SK-N-SH (cell line): ENCODE results near the gene NLGN3. TPM values are rescaled to one million over a fixed set of nuclear protein-coding genes. Genes with fewer than 3 reads are reported as not detected.

Experiments
- CTCF ChIA-PET: fragments of 300-600, 350-600 bp; formaldehyde crosslinking; extraction: SDS; loops from one replicate; lab custom pipeline; 2021; lab: Yijun Ruan, JAX
- POLR2A ChIA-PET: fragments of 350-600 bp; sonication (Branson Sonifier 250); formaldehyde crosslinking; extraction: SDS; loops from one replicate; lab custom pipeline; 2020; ENCODE audit warnings: antibody characterized with exemption, inconsistent platforms; lab: Yijun Ruan, JAX
- DNase-seq: peaks from one replicate; pipeline ENCODE4 v3.0.0; 2012
- H2AFZ ChIP-seq: fragments of 200-600 bp; sonication (generic); 2 replicates; pipeline ENCODE4 v1.8.1; 2016; ENCODE audit warnings: antibody characterized with exemption, mild to moderate bottlenecking, low read depth
- H3F3A ChIP-seq: fragments of 200-600 bp; sonication (generic); replicated peaks from 2 replicates; pipeline ENCODE3; 2016; ENCODE audit warnings: antibody characterized with exemption, mild to moderate bottlenecking; ENCODE audit not compliant: insufficient read depth
- H3K27ac ChIP-seq, 2 experiments: fragments of 200-500 bp in 1 of 2; fragments of 200-600 bp in 1 of 2; sonication (Bioruptor generic) in 1 of 2; sonication (generic), shearing (Covaris generic) in 1 of 2; 2 replicates each; pipeline versions ENCODE4 v1.5.1 to v1.6.1; 2014 to 2016; ENCODE audit warnings: low read depth in 2 of 2, inconsistent platforms in 1 of 2, low read length in 1 of 2, mild to moderate bottlenecking in 1 of 2, mixed read lengths in 1 of 2
- H3K27me3 ChIP-seq: fragments of 200-600 bp; sonication (generic), shearing (Covaris generic); 2 replicates; pipeline ENCODE4 v1.6.1; 2016; ENCODE audit warnings: mixed run types; ENCODE audit not compliant: insufficient read depth
- H3K36me3 ChIP-seq, 2 experiments: fragments of 200-500 bp in 1 of 2; fragments of 200-600 bp in 1 of 2; sonication (Bioruptor generic) in 1 of 2; sonication (generic) in 1 of 2; replicated peaks in 1 of 2; 2 replicates each; pipeline versions ENCODE3 to v1.5.1; 2014 to 2016; ENCODE audit warnings: low read length in 1 of 2, mild to moderate bottlenecking in 1 of 2; ENCODE audit not compliant: insufficient read depth in 2 of 2, control insufficient read depth in 1 of 2
- H3K4me1 ChIP-seq, 2 experiments: fragments of 200-500 bp in 1 of 2; fragments of 200-600 bp in 1 of 2; sonication (Bioruptor generic) in 1 of 2; sonication (generic), shearing (Covaris generic) in 1 of 2; 2 replicates each; pipeline versions ENCODE4 v1.5.1 to v1.6.1; 2014 to 2016; ENCODE audit warnings: low read depth in 1 of 2, low read length in 1 of 2, mixed run types in 1 of 2; ENCODE audit not compliant: insufficient read depth in 2 of 2, control insufficient read depth in 1 of 2
- H3K4me2 ChIP-seq: fragments of 200-600 bp; sonication (generic), shearing (Covaris generic); 2 replicates; pipeline ENCODE4 v1.6.1; 2017; ENCODE audit warnings: mixed run types
- H3K4me3 ChIP-seq, 2 experiments: fragments of 200-500 bp in 1 of 2; fragments of 200-600 bp in 1 of 2; sonication (Bioruptor generic) in 1 of 2; sonication (generic), shearing (Covaris generic) in 1 of 2; 2 replicates each; pipeline versions ENCODE4 v1.5.1 to v1.8.1; 2014 to 2016; ENCODE audit warnings: low read depth in 2 of 2, inconsistent platforms in 1 of 2, low read length in 1 of 2, mild to moderate bottlenecking in 1 of 2, mixed read lengths in 1 of 2, moderate library complexity in 1 of 2
- H3K79me2 ChIP-seq: fragments of 200-600 bp; sonication (generic); 2 replicates; pipeline ENCODE4 v1.8.1; 2017; ENCODE audit warnings: mild to moderate bottlenecking; ENCODE audit not compliant: insufficient read depth
- H3K9ac ChIP-seq: fragments of 200-600 bp; sonication (generic); 2 replicates; pipeline ENCODE4 v1.6.1; 2017; ENCODE audit warnings: mixed run types
- H3K9me2 ChIP-seq: fragments of 200-600 bp; sonication (generic); 2 replicates; pipeline ENCODE4 v1.6.1; 2017; ENCODE audit warnings: mixed run types
- H3K9me3 ChIP-seq: fragments of 200-600 bp; sonication (generic); 2 replicates; pipeline ENCODE4 v1.6.1; 2017; ENCODE audit warnings: mixed run types, mild to moderate bottlenecking, moderate library complexity
- H4K20me1 ChIP-seq: fragments of 200-600 bp; sonication (generic); 2 replicates; pipeline ENCODE4 v1.6.1; 2017; ENCODE audit warnings: mild to moderate bottlenecking, mixed run types; ENCODE audit not compliant: insufficient read depth
- CHD2 ChIP-seq: fragments of 150-350 bp; IDR thresholded peaks from 2 replicates; pipeline ENCODE4 v1.6.1; 2018; ENCODE audit warnings: low read length; ENCODE audit not compliant: partially characterized antibody
- ELF1 ChIP-seq: IDR thresholded peaks from 2 replicates; pipeline ENCODE4 v1.4.0; 2012
- FOSL2 ChIP-seq: IDR thresholded peaks from 2 replicates; pipeline ENCODE4 v1.4.0; 2012; ENCODE audit warnings: low read depth, mild to moderate bottlenecking, moderate library complexity, borderline replicate concordance
- FOXJ3 ChIP-seq: sonication (generic); formaldehyde crosslinking; IDR thresholded peaks from 2 replicates; pipeline ENCODE4 v1.5.1; 2020; ENCODE audit warnings: mild to moderate bottlenecking, missing genetic modification reagents
- GABPA ChIP-seq: IDR thresholded peaks from 2 replicates; pipeline ENCODE4 v1.4.0; 2012; ENCODE audit warnings: low read depth, mild to moderate bottlenecking
- GATA2 ChIP-seq: sonication (generic); formaldehyde crosslinking; IDR thresholded peaks from 2 replicates; pipeline ENCODE4 v1.5.0; 2020; ENCODE audit warnings: mild to moderate bottlenecking, missing genetic modification reagents
- JUND ChIP-seq: IDR thresholded peaks from 2 replicates; pipeline ENCODE4 v1.4.0; 2012
- MAX ChIP-seq: IDR thresholded peaks from 2 replicates; pipeline ENCODE4 v1.4.0; 2012; ENCODE audit warnings: low read depth
- MXI1 ChIP-seq: IDR thresholded peaks from 2 replicates; pipeline ENCODE4 v1.6.1; 2012; ENCODE audit warnings: mild to moderate bottlenecking, low read depth, low read length, improper control_type of control experiment
- NFIC ChIP-seq: IDR thresholded peaks from 2 replicates; pipeline ENCODE4 v1.4.0; 2012; ENCODE audit warnings: borderline replicate concordance
- NRF1 ChIP-seq: IDR thresholded peaks from 2 replicates; pipeline ENCODE4 v1.6.1; 2012; ENCODE audit warnings: low read depth, mild to moderate bottlenecking, low read length
- POLR2AphosphoS5 ChIP-seq: IDR thresholded peaks from 2 replicates; pipeline ENCODE4 v1.6.1; 2012; ENCODE audit warnings: low read depth, low read length
- RAD21 ChIP-seq: IDR thresholded peaks from 2 replicates; pipeline ENCODE4 v1.6.1; 2012; ENCODE audit warnings: mild to moderate bottlenecking, low read length
- RXRA ChIP-seq: IDR thresholded peaks from 2 replicates; pipeline ENCODE4 v1.4.0; 2012; ENCODE audit warnings: low read depth, mild to moderate bottlenecking, borderline replicate concordance
- TAF1 ChIP-seq: IDR thresholded peaks from 2 replicates; pipeline ENCODE4 v1.6.1; 2012; ENCODE audit warnings: low read depth, mild to moderate bottlenecking, low read length, moderate library complexity, borderline replicate concordance
- USF2 ChIP-seq: fragments of 150-350 bp; IDR thresholded peaks from 2 replicates; pipeline ENCODE4 v1.6.1; 2017; ENCODE audit warnings: antibody characterized with exemption, low read length, low read depth, borderline replicate concordance
- WGBS: methylation state at CpG from one replicate; pipeline ENCODE4 v1.1.6; 2017; ENCODE audit warnings: low lambda C conversion rate; 5-methylcytosine and 5-hydroxymethylcytosine counted together
- polyA plus RNA-seq, 3 experiments: library from polyadenylated mRNA; depleted of rRNA; stranded (reverse); fragments of >200 nt; gene quantifications; 2 replicates each; pipeline ENCODE4 v1.2.3, GENCODE V29; 2012
- TF ChIP-seq, protein P1 (sequence below): fragments of 200-600 bp; sonication (generic); IDR thresholded peaks from 2 replicates; pipeline ENCODE4 v1.6.1; 2017; ENCODE audit warnings: antibody characterized with exemption, mild to moderate bottlenecking, moderate library complexity
- TF ChIP-seq, protein P2 (sequence below): IDR thresholded peaks from 2 replicates; pipeline ENCODE4 v1.4.0; 2012; ENCODE audit warnings: low read depth, borderline replicate concordance

The NLGN3 gene
- polyA plus RNA-seq, 1 of the 3 experiments (the other 2 are of a cell fraction) = 5.3 TPM

GRCh38 chrX:71174795-71175194 lies 30.2 kb downstream of the NLGN3 start:
- no peaks in the 10 kb centered on the region for H3K9me3 ChIP-seq
- CTCF ChIA-PET = interaction anchor here (0.9 to 1.5 kb wide), 3 partner anchors 13 to 205 kb away, joined by 3 read pairs; no protein-coding TSS in a partner anchor
- no peaks in the 10 kb centered on the region for H3K79me2 ChIP-seq
- POLR2A ChIA-PET = no interaction called here
- no peak overlapping the region for H3K9ac ChIP-seq
- no peak overlapping the region for H3K4me3 ChIP-seq
- no peaks in the 10 kb centered on the region for H4K20me1 ChIP-seq
- no peak overlapping the region for H3K4me2 ChIP-seq
- no peaks in the 10 kb centered on the region for H3K4me1 ChIP-seq
- no peak for DNase-seq
- 53% methylated on average over 1 of the region's 1 CpG for WGBS
- no peaks in the 10 kb centered on the region for H3K9me2 ChIP-seq
- TF ChIP-seq NFIC (no peak), MAX (no peak), POLR2AphosphoS5 (no peak), RAD21 (no peak)
- TF ChIP-seq, protein P1, sequence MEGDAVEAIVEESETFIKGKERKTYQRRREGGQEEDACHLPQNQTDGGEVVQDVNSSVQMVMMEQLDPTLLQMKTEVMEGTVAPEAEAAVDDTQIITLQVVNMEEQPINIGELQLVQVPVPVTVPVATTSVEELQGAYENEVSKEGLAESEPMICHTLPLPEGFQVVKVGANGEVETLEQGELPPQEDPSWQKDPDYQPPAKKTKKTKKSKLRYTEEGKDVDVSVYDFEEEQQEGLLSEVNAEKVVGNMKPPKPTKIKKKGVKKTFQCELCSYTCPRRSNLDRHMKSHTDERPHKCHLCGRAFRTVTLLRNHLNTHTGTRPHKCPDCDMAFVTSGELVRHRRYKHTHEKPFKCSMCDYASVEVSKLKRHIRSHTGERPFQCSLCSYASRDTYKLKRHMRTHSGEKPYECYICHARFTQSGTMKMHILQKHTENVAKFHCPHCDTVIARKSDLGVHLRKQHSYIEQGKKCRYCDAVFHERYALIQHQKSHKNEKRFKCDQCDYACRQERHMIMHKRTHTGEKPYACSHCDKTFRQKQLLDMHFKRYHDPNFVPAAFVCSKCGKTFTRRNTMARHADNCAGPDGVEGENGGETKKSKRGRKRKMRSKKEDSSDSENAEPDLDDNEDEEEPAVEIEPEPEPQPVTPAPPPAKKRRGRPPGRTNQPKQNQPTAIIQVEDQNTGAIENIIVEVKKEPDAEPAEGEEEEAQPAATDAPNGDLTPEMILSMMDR = no peak
- H3K27ac ChIP-seq = no peak overlapping the region
- H3K36me3 ChIP-seq = no peaks in the 10 kb centered on the region
- H3K27me3 ChIP-seq = no peaks in the 10 kb centered on the region
- no peak overlapping the region for H2AFZ ChIP-seq
- no peaks in the 10 kb centered on the region for H3F3A ChIP-seq

DNA sequence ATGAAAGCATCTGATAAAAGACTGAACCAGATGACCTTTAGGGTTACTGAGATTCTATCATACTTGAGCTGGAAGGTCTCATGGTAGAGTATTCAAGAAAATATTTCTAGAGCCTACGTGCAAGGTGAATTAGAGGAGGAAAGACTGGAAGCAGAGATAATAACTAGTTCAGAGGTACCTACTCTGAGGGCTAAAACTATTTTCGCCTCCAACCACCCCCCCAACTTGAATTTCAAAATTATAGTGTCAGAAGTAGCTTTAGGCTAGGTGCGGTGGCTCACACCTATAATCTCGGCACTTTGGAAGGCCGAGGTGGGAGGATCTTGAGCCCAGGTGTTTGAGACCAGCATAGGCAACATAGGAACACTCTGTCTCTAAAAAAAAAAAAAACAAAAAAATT lies 30.9 kb downstream of the NLGN3 start:
- Histone ChIP-seq H3K27me3 (no peaks in the 10 kb centered on the region), H3K4me1 (no peaks in the 10 kb centered on the region), H3K27ac (no peak overlapping the region), H2AFZ (no peak overlapping the region), H3K4me3 (no peak overlapping the region), H3K79me2 (no peaks in the 10 kb centered on the region), H3F3A (peaks cover 4% of the 10 kb centered on the region), H3K9me3 (no peaks in the 10 kb centered on the region), H3K36me3 (no peaks in the 10 kb centered on the region), H3K4me2 (no peak overlapping the region), H3K9me2 (no peaks in the 10 kb centered on the region), H4K20me1 (no peaks in the 10 kb centered on the region), H3K9ac (no peak overlapping the region)
- ChIA-PET CTCF (interaction anchor here (0.9 to 1.5 kb wide), 3 partner anchors 13 to 205 kb away, joined by 3 read pairs; no protein-coding TSS in a partner anchor), POLR2A (no interaction called here)
- DNase-seq = no peak
- TF ChIP-seq USF2 (no peak), ELF1 (no peak), JUND (no peak), POLR2AphosphoS5 (no peak), GATA2 (no peak), FOSL2 (no peak), CHD2 (no peak), FOXJ3 (no peak), NRF1 (no peak), RXRA (no peak), TAF1 (no peak), GABPA (no peak), MXI1 (no peak)
- TF ChIP-seq, protein P2, sequence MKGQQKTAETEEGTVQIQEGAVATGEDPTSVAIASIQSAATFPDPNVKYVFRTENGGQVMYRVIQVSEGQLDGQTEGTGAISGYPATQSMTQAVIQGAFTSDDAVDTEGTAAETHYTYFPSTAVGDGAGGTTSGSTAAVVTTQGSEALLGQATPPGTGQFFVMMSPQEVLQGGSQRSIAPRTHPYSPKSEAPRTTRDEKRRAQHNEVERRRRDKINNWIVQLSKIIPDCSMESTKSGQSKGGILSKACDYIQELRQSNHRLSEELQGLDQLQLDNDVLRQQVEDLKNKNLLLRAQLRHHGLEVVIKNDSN = no peak
- 39% methylated on average over 5 of the region's 5 CpGs for WGBS
